Daoy (cell line): ENCODE data around the gene ENGASE. TPM values are rescaled to one million over a fixed set of nuclear protein-coding genes. Genes with fewer than 3 reads are reported as not detected.
A peak's percentile ranks its signal among the peaks of the same experiment; 100 is the strongest.
"Not testable (repeated sequence)": the region's sequence is repeated elsewhere in the genome, so short reads cannot be mapped to it uniquely, and the experiment has no call there.

Experiments
- DNase-seq: peaks from one replicate; pipeline ENCODE4 v3.0.0-alpha.2; 2015; ENCODE audit warnings: low read depth
- total RNA-seq: library from RNA; depleted of rRNA; stranded (reverse); fragments of >200 nt; shearing (Covaris generic); gene quantifications from 2 replicates; pipeline ENCODE4 v1.2.3, GENCODE V29; 2014; rRNA removed

Gene ENGASE
- total RNA-seq = 6.3 and 7.7 TPM in 2 replicates

- DNase-seq = peak; percentile 98
Observed at GRCh38 chr17:79074649-79075445, at the start of gene ENGASE. Gene ENGASE, plus strand, starts transcription at chr17:79074824. Its CDS starts 121 bp downstream, at chr17:79074945.

GRCh38 chr17:79024901-79025737 lies 49.5 kb upstream of the ENGASE start:
- peak; percentile 70 for DNase-seq

GRCh38 chr17:79026376-79027273 lies 48.0 kb upstream of the ENGASE start:
- peak; percentile 90 for DNase-seq

- DNase-seq = peak; percentile 61
Observed at GRCh38 chr17:79027274-79027924, 47.2 kb upstream of the ENGASE start.

GRCh38 chr17:79027925-79028491 lies 46.6 kb upstream of the ENGASE start:
- DNase-seq = peak; percentile 92

- no peak for DNase-seq
Observed at GRCh38 chr17:79028496-79029326, 45.9 kb upstream of the ENGASE start.

GRCh38 chr17:79029327-79030009 lies 45.2 kb upstream of the ENGASE start:
- DNase-seq = no peak

GRCh38 chr17:79030636-79031035 lies 44.0 kb upstream of the ENGASE start:
- DNase-seq = not testable (repeated sequence)

GRCh38 chr17:79031996-79032875 lies 42.4 kb upstream of the ENGASE start:
- no peak for DNase-seq

GRCh38 chr17:79033046-79033616 lies 41.5 kb upstream of the ENGASE start:
- no peak for DNase-seq

GRCh38 chr17:79033741-79034501 lies 40.7 kb upstream of the ENGASE start:
- DNase-seq = peak; percentile 27

- DNase-seq = no peak
Observed at GRCh38 chr17:79034931-79035485, 39.6 kb upstream of the ENGASE start.

- no peak for DNase-seq
Observed at GRCh38 chr17:79035686-79036085, 38.9 kb upstream of the ENGASE start.

- no peak for DNase-seq
Observed at GRCh38 chr17:79036181-79036580, 38.4 kb upstream of the ENGASE start.

- peak; percentile 76 for DNase-seq
Observed at GRCh38 chr17:79036596-79036995, 38.0 kb upstream of the ENGASE start.

GRCh38 chr17:79038545-79039135 lies 36.0 kb upstream of the ENGASE start:
- DNase-seq = peak; percentile 87
